ENCODE measurements around the gene ZNF613. TPM values are rescaled to one million over a fixed set of nuclear protein-coding genes. Genes with fewer than 3 reads are reported as not detected.

The ZNF613 gene
- total RNA-seq, 1 donor from 2014 or later: 3.4 TPM

GRCh38 chr19:51915324-51915867 lies 11.9 kb upstream of the ZNF613 start:
- TF ChIP-seq CTCF (IDR thresholded peaks at IDR 0.05; ENCODE audit: borderline replicate concordance): no peak
- peaks cover 7% of the 10 kb centered on the region for H3K36me3 ChIP-seq
- H3K27me3 ChIP-seq (ENCODE audit: low read depth): peaks cover 5% of the 10 kb centered on the region
- no peak overlapping the region for H3K27ac ChIP-seq (replicated peaks)
- intact Hi-C loops (cut with micrococcal nuclease): no loop called here
- no peak for DNase-seq
- no peaks in the 10 kb centered on the region for H3K4me1 ChIP-seq
- no peak overlapping the region for H3K4me3 ChIP-seq
- H3K9me3 ChIP-seq (replicated peaks): peaks cover 89% of the 10 kb centered on the region

GRCh38 chr19:51916167-51916566 lies 11.1 kb upstream of the ZNF613 start:
- TF ChIP-seq CTCF (IDR thresholded peaks at IDR 0.05; ENCODE audit: borderline replicate concordance): no peak
- intact Hi-C loops (cut with micrococcal nuclease): no loop called here
- H3K27me3 ChIP-seq (ENCODE audit: low read depth): peaks cover 5% of the 10 kb centered on the region
- DNase-seq: no peak
- no peak overlapping the region for H3K4me3 ChIP-seq
- no peak overlapping the region for H3K27ac ChIP-seq (replicated peaks)
- H3K4me1 ChIP-seq: no peaks in the 10 kb centered on the region
- H3K9me3 ChIP-seq (replicated peaks): peaks cover 94% of the 10 kb centered on the region
- peaks cover 11% of the 10 kb centered on the region for H3K36me3 ChIP-seq

GRCh38 chr19:51919606-51920005 lies 7.7 kb upstream of the ZNF613 start:
- intact Hi-C loops (cut with micrococcal nuclease): no loop called here
- no peak for TF ChIP-seq CTCF (IDR thresholded peaks at IDR 0.05; ENCODE audit: borderline replicate concordance)
- Histone ChIP-seq H3K4me3 (no peak overlapping the region), H3K27ac (replicated peaks) (no peak overlapping the region), H3K4me1 (no peaks in the 10 kb centered on the region), H3K36me3 (peaks cover 5% of the 10 kb centered on the region), H3K9me3 (replicated peaks) (peaks cover 100% of the 10 kb centered on the region), H3K27me3 (ENCODE audit: low read depth) (no peaks in the 10 kb centered on the region)
- DNase-seq: no peak

- no peak overlapping the region for H3K4me3 ChIP-seq
- no peak for DNase-seq
- intact Hi-C loops (cut with micrococcal nuclease): no loop called here
- TF ChIP-seq CTCF (IDR thresholded peaks at IDR 0.05; ENCODE audit: borderline replicate concordance): no peak
- no peak overlapping the region for H3K27ac ChIP-seq (replicated peaks)
- H3K36me3 ChIP-seq: peaks cover 5% of the 10 kb centered on the region
- H3K4me1 ChIP-seq: peaks cover 8% of the 10 kb centered on the region
- peaks cover 81% of the 10 kb centered on the region for H3K9me3 ChIP-seq (replicated peaks)
- H3K27me3 ChIP-seq (ENCODE audit: low read depth): no peaks in the 10 kb centered on the region
Observed at GRCh38 chr19:51921949-51922348, 5.3 kb upstream of the ZNF613 start.

- DNase-seq: no peak
- peak overlapping the region; percentile 98 for H3K27ac ChIP-seq (replicated peaks)
- H3K36me3 ChIP-seq: peaks cover 19% of the 10 kb centered on the region
- intact Hi-C loops (cut with micrococcal nuclease): no loop called here
- no peaks in the 10 kb centered on the region for H3K27me3 ChIP-seq (ENCODE audit: low read depth)
- H3K4me3 ChIP-seq: peak overlapping the region; percentile 95
- H3K4me1 ChIP-seq: peaks cover 23% of the 10 kb centered on the region
- TF ChIP-seq CTCF (IDR thresholded peaks at IDR 0.05; ENCODE audit: borderline replicate concordance): no peak
- H3K9me3 ChIP-seq (replicated peaks): peaks cover 36% of the 10 kb centered on the region
Observed at GRCh38 chr19:51926426-51926783, 867 bp upstream of the ZNF613 start.
